HG02759 (cell line): ENCODE data around the gene AHNAK2.
"Not testable (repeated sequence)": the region's sequence is repeated elsewhere in the genome, so short reads cannot be mapped to it uniquely, and the experiment has no call there.

Experiments
- ATAC-seq: cut with Tn5 transposase; IDR thresholded peaks from one replicate; pipeline ENCODE4 v1.9.1; 2021; ENCODE audit warnings: mild to moderate bottlenecking, moderate library complexity; ENCODE audit not compliant: unreplicated experiment

The AHNAK2 gene

GRCh38 chr14:104977681-104978653, at the start of gene AHNAK2:
TSS of gene AHNAK2 (minus strand) at chr14:104978374. CDS start at chr14:104978237, 137 bp downstream.
- ATAC-seq, result peak; percentile 58

- not testable (repeated sequence) for ATAC-seq
Measured at GRCh38 chr14:105027718-105028117, 49.5 kb upstream of the AHNAK2 start.

GRCh38 chr14:105026802-105027563, 48.8 kb upstream of the AHNAK2 start:
- no peak for ATAC-seq

GRCh38 chr14:105026033-105026785, 48.0 kb upstream of the AHNAK2 start:
- ATAC-seq, result no peak

- ATAC-seq, result no peak
Measured at GRCh38 chr14:105025429-105025828, 47.3 kb upstream of the AHNAK2 start.

GRCh38 chr14:105023791-105024480, 45.8 kb upstream of the AHNAK2 start:
- no peak for ATAC-seq

- ATAC-seq, result no peak
Measured at GRCh38 chr14:105023144-105023543, 45.0 kb upstream of the AHNAK2 start.

GRCh38 chr14:105022276-105022670, 44.1 kb upstream of the AHNAK2 start:
- no peak for ATAC-seq

- no peak for ATAC-seq
Measured at GRCh38 chr14:105021656-105022275, 43.6 kb upstream of the AHNAK2 start.

- peak; percentile 80 for ATAC-seq
Measured at GRCh38 chr14:105020815-105021655, 42.9 kb upstream of the AHNAK2 start, which contains the start of gene CDCA4. TSS of gene CDCA4 (minus strand) at chr14:105021083. CDS start at chr14:105011929, 9,154 bp downstream.

GRCh38 chr14:105019861-105020814, 42.0 kb upstream of the AHNAK2 start:
- ATAC-seq, result peak; percentile 24

- no peak for ATAC-seq
Measured at GRCh38 chr14:105018414-105018813, 40.2 kb upstream of the AHNAK2 start.

- no peak for ATAC-seq
Measured at GRCh38 chr14:105015905-105016304, 37.7 kb upstream of the AHNAK2 start.

GRCh38 chr14:105015242-105015641, 37.1 kb upstream of the AHNAK2 start:
- ATAC-seq, result no peak

GRCh38 chr14:105014631-105015030, 36.5 kb upstream of the AHNAK2 start:
- no peak for ATAC-seq

GRCh38 chr14:105014032-105014431, 35.9 kb upstream of the AHNAK2 start:
- ATAC-seq, result no peak

- ATAC-seq, result no peak
Measured at GRCh38 chr14:105013150-105013785, 35.1 kb upstream of the AHNAK2 start.
